Smooth muscle cell (in vitro differentiated cells): ENCODE measurements around the gene TBX3. TPM values are rescaled to one million over a fixed set of nuclear protein-coding genes. Genes with fewer than 3 reads are reported as not detected.
A peak's percentile ranks its signal among the peaks of the same experiment; 100 is the strongest.

ENCODE experiments used
- DNase-seq: peaks from one replicate; lab custom pipeline; 2025; ENCODE audit not compliant: unreplicated experiment; lab: John Stamatoyannopoulos, UW
- H2AFZ ChIP-seq: fragments of 200-600 bp; sonication (generic); 2 replicates; pipeline ENCODE4 v1.6.0; 2016; ENCODE audit warnings: antibody characterized with exemption, low read depth, mild to moderate bottlenecking
- H3F3A ChIP-seq: fragments of 200-600 bp; sonication (generic); 2 replicates; pipeline ENCODE4 v1.6.0; 2017; ENCODE audit warnings: antibody characterized with exemption, low read depth
- H3K27ac ChIP-seq: fragments of 200-600 bp; sonication (generic); 2 replicates; pipeline ENCODE4 v1.5.1; 2016; ENCODE audit warnings: low read depth, mild to moderate bottlenecking
- H3K27me3 ChIP-seq: fragments of 200-600 bp; sonication (generic); 2 replicates; pipeline ENCODE4 v1.6.1; 2016; ENCODE audit warnings: low read depth, mild to moderate bottlenecking
- H3K36me3 ChIP-seq: fragments of 200-600 bp; sonication (generic); 2 replicates; pipeline ENCODE4 v1.5.1; 2016; ENCODE audit warnings: low read depth
- H3K4me1 ChIP-seq: fragments of 200-600 bp; sonication (generic); 2 replicates; pipeline ENCODE4 v1.5.1; 2016; ENCODE audit warnings: low read depth
- H3K4me2 ChIP-seq: fragments of 200-600 bp; sonication (generic); 2 replicates; pipeline ENCODE4 v1.6.0; 2016; ENCODE audit warnings: mild to moderate bottlenecking
- H3K4me3 ChIP-seq: fragments of 200-600 bp; sonication (generic); 2 replicates; pipeline ENCODE4 v1.5.1; 2016; ENCODE audit warnings: mild to moderate bottlenecking
- H3K79me2 ChIP-seq: fragments of 200-600 bp; sonication (generic); 2 replicates; pipeline ENCODE4 v1.6.0; 2016; ENCODE audit warnings: low read depth, mild to moderate bottlenecking
- H3K9ac ChIP-seq: fragments of 200-600 bp; sonication (generic); 2 replicates; pipeline ENCODE4 v1.6.0; 2016; ENCODE audit warnings: low read depth
- H3K9me3 ChIP-seq: fragments of 200-600 bp; sonication (generic); replicated peaks from 2 replicates; pipeline ENCODE4 v1.5.1; 2016; ENCODE audit warnings: low read depth
- H4K20me1 ChIP-seq: fragments of 200-600 bp; sonication (generic); 2 replicates; pipeline ENCODE4 v1.6.0; 2016; ENCODE audit warnings: low read depth
- WGBS: methylation state at CpG from one replicate; pipeline ENCODE4 v1.1.7; 2016; ENCODE audit warnings: low lambda C conversion rate; 5-methylcytosine and 5-hydroxymethylcytosine counted together
- polyA plus RNA-seq: library from polyadenylated mRNA; unstranded; fragments of >200 nt; fragmentation: Nextera tagmentation; extraction: Ambion mirVana; gene quantifications from 2 replicates; pipeline ENCODE4 v1.2.1, GENCODE V29; 2016
- total RNA-seq: library from RNA; depleted of rRNA; stranded (reverse); fragments of >200 nt; gene quantifications from 2 replicates; pipeline ENCODE4 v1.2.3, GENCODE V29; 2014
- TF ChIP-seq, protein P1 (sequence below): fragments of 200-600 bp; sonication (generic); IDR thresholded peaks from 2 replicates; pipeline ENCODE4 v1.5.1; 2017; ENCODE audit warnings: borderline replicate concordance, mild to moderate bottlenecking, antibody characterized with exemption; ENCODE audit not compliant: insufficient read depth, poor library complexity, severe bottlenecking

TBX3 gene
- total and polyA plus RNA-seq, 2 experiments from 2014 or later: 100 TPM

DNA sequence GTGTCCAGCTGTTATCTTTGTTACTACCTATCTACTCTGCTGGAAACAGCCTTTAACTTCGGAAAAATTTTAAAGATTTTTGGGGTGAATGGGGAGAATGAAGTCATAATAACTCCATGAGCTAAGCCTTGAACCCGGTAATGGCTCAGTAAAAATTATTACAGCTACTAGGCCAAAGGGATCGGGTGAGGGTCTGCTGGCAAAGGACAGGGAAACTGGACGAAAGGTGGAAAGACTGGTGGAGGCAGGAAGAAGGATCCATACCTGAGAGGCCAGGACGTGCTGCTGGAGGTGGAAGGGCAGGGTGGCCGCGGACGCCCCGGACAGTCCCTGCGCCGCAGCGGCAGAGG lies 10.1 kb downstream of the TBX3 start:
- peaks cover 89% of the 10 kb centered on the region for H3K79me2 ChIP-seq
- no peaks in the 10 kb centered on the region for H3K27me3 ChIP-seq
- peaks cover 82% of the 10 kb centered on the region for H3F3A ChIP-seq
- H3K9me3 ChIP-seq: no peaks in the 10 kb centered on the region
- TF ChIP-seq, protein P1, sequence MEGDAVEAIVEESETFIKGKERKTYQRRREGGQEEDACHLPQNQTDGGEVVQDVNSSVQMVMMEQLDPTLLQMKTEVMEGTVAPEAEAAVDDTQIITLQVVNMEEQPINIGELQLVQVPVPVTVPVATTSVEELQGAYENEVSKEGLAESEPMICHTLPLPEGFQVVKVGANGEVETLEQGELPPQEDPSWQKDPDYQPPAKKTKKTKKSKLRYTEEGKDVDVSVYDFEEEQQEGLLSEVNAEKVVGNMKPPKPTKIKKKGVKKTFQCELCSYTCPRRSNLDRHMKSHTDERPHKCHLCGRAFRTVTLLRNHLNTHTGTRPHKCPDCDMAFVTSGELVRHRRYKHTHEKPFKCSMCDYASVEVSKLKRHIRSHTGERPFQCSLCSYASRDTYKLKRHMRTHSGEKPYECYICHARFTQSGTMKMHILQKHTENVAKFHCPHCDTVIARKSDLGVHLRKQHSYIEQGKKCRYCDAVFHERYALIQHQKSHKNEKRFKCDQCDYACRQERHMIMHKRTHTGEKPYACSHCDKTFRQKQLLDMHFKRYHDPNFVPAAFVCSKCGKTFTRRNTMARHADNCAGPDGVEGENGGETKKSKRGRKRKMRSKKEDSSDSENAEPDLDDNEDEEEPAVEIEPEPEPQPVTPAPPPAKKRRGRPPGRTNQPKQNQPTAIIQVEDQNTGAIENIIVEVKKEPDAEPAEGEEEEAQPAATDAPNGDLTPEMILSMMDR: no peak
- WGBS: 60% methylated on average over 12 of the region's 12 CpGs
- peak overlapping the region; percentile 94 for H3K9ac ChIP-seq
- H2AFZ ChIP-seq: no peak overlapping the region
- H3K4me1 ChIP-seq: peaks cover 53% of the 10 kb centered on the region
- H3K27ac ChIP-seq: peak overlapping the region; percentile 99
- H3K36me3 ChIP-seq: no peaks in the 10 kb centered on the region
- peak overlapping the region; percentile 62 for H3K4me3 ChIP-seq
- H4K20me1 ChIP-seq: peaks cover 54% of the 10 kb centered on the region
- DNase-seq: no peak
- H3K4me2 ChIP-seq: peak overlapping the region; percentile 89

DNA sequence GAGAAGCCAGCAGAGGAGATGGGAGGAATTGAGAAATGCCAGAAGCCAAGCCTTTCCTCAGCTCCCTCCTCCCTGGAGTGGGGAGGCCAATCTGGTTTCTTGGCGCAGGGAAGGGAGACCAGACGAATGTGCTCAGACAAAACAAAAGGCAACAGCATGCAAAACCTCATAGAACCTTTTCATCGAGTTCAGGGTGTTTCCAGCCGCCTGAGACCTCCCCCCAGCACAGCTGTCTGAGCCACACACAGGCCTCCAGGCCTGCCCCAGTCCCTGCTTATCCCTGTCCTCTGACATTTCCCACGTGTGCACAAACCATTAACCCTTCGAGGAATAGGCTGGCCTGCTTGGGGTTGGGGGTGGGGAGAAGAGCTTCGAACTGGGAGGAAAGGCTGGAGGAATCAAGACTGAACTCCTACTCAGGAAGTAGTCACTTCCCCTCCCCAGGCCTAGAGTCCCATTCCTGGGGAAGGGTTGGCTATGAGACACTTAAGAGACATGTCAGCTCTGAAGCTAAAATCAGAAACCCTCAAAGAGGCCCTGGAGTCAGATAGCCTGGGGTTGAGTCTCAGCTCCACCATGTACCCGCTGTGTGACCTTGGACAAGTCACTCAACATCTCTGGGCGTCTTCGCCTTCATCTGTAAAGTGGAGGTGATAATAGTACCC lies 10.7 kb downstream of the TBX3 start:
- H3K4me2 ChIP-seq: peak overlapping the region; percentile 89
- H3K4me1 ChIP-seq: peaks cover 48% of the 10 kb centered on the region
- peak overlapping the region; percentile 99 for H3K27ac ChIP-seq

DNA sequence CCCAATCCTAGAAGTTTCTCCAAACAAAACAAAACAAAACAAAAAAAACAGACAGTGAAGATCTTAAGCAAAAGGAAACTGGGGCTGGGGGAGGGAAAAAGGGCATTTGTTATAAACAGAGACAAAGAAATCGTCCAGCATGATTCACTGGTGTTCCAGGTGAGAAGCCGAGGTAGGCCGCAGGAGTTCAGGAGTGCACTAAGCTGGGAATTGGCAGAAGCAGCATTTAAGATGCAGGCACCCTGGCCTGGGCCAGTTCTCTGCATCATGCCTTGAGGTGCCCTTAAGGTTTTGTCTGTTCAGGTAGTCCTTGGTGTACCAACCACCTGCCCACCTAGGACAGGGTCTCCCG lies 11.2 kb downstream of the TBX3 start:
- Histone ChIP-seq H3K4me3 (peak overlapping the region; percentile 62), H3K79me2 (peaks cover 78% of the 10 kb centered on the region), H3K4me2 (peak overlapping the region; percentile 89), H3F3A (peaks cover 72% of the 10 kb centered on the region), H4K20me1 (peaks cover 44% of the 10 kb centered on the region), H3K4me1 (peaks cover 46% of the 10 kb centered on the region), H3K27ac (peak overlapping the region; percentile 99), H3K36me3 (no peaks in the 10 kb centered on the region), H3K27me3 (no peaks in the 10 kb centered on the region), H3K9me3 (no peaks in the 10 kb centered on the region), H2AFZ (no peak overlapping the region), H3K9ac (peak overlapping the region; percentile 94)
- TF ChIP-seq, protein P1: no peak
- WGBS: 19% methylated on average over 4 of the region's 4 CpGs
- DNase-seq: no peak

More for the DNA sequence above, 10.7 kb downstream of the TBX3 start:
- DNase-seq: no peak
- Histone ChIP-seq H3K4me3 (peak overlapping the region; percentile 62), H3K27me3 (no peaks in the 10 kb centered on the region), H4K20me1 (peaks cover 48% of the 10 kb centered on the region), H3K9ac (peak overlapping the region; percentile 94), H2AFZ (no peak overlapping the region), H3K9me3 (no peaks in the 10 kb centered on the region), H3K36me3 (no peaks in the 10 kb centered on the region), H3F3A (peaks cover 76% of the 10 kb centered on the region), H3K79me2 (peaks cover 83% of the 10 kb centered on the region)
- WGBS: 8% methylated on average over 10 of the region's 10 CpGs
- TF ChIP-seq, protein P1: no peak
